Measurements from ENCODE around the gene ARHGEF39. TPM values are rescaled to one million over a fixed set of nuclear protein-coding genes. Genes with fewer than 3 reads are reported as not detected.

ARHGEF39 gene
- total and polyA plus RNA-seq, 9 of the 15 experiments (the other 6 are each of a cell fraction or from before 2014, with no cell fraction given): 2.8 to 21.7 (median 12.9) TPM

DNA sequence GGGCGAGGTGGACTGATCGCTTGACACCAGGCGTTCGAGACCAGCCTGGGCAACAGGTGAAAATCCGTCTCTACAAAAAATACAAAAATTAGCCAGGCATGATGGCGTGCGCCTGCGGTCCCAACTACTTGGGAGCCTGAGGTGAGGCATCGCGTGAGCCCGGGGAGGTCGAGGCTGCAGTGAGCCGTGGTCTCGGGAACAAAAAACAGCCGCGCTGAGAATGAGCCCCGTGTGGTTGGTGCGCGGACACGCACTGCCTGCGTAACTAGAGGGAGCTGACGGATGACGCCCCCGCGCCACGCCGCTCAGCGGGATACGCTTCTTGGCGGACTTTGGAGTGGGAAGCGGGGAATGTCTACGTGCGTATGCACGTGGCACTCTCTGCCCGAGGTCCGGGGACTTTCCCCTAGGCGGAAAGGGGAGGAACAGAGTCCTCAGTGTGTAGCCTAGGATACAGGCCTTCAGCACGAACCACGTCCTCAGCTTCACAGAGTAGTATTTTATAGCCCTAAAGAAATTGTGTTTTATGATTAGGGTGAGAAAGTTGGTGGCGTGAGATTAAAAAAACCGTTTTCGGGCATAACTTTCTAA is 7.4 kb downstream of the ARHGEF39 start, which contains the start of gene RMRP (continued):
- TF ChIP-seq DEAF1 (CRISPR knock-in tag; IDR thresholded peaks at IDR 0.05) (no peak), ESRRA (IDR thresholded peaks at IDR 0.05; ENCODE audit: borderline replicate concordance, low read depth) (peak; percentile 48), TCFL5 (CRISPR knock-in tag; conservative IDR thresholded peaks at IDR 0.05) (no peak), NBN (IDR thresholded peaks at IDR 0.05; ENCODE audit: low read depth) (peak; percentile 85; the same call in 1 of the 2 replicates), CTCFL (IDR thresholded peaks at IDR 0.05; ENCODE audit: borderline replicate concordance, insufficient read depth, low read depth, low read length, poor library complexity, severe bottlenecking) (peak; percentile 52), HNRNPK (IDR thresholded peaks at IDR 0.05; ENCODE audit: low read depth, low read length, poor library complexity, severe bottlenecking) (no peak), TAF1 (IDR thresholded peaks at IDR 0.05; ENCODE audit: control insufficient read depth, extremely low read depth, insufficient read depth, low read length, severe bottlenecking) (peak; percentile 27), SMARCA4 (IDR thresholded peaks at IDR 0.05) (peak; percentile 28; the same call in 1 of the 2 replicates), KLF13 (tag; IDR thresholded peaks at IDR 0.05; ENCODE audit: borderline replicate concordance, low read depth) (no peak; the same call in none of the 2 replicates), MBD1 (CRISPR knock-in tag; IDR thresholded peaks at IDR 0.05) (no peak), CXXC5 (CRISPR knock-in tag; IDR thresholded peaks at IDR 0.05) (peak; percentile 99), MLLT1 (IDR thresholded peaks at IDR 0.05) (0 out of 4 replicates have a peak, but pooled peaks of 1 of the 2 experiments have one; percentile 31)
- TF ChIP-seq, protein P1, sequence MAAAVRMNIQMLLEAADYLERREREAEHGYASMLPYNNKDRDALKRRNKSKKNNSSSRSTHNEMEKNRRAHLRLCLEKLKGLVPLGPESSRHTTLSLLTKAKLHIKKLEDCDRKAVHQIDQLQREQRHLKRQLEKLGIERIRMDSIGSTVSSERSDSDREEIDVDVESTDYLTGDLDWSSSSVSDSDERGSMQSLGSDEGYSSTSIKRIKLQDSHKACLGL (CRISPR knock-in tag; IDR thresholded peaks at IDR 0.05; ENCODE audit: borderline replicate concordance, poor library complexity, severe bottlenecking): peak; percentile 68
- TF ChIP-seq, protein P2, sequence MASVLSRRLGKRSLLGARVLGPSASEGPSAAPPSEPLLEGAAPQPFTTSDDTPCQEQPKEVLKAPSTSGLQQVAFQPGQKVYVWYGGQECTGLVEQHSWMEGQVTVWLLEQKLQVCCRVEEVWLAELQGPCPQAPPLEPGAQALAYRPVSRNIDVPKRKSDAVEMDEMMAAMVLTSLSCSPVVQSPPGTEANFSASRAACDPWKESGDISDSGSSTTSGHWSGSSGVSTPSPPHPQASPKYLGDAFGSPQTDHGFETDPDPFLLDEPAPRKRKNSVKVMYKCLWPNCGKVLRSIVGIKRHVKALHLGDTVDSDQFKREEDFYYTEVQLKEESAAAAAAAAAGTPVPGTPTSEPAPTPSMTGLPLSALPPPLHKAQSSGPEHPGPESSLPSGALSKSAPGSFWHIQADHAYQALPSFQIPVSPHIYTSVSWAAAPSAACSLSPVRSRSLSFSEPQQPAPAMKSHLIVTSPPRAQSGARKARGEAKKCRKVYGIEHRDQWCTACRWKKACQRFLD (CRISPR knock-in tag; IDR thresholded peaks at IDR 0.05): no peak; the same call in none of the 2 replicates
